Measurements from ENCODE around the gene CDC20. TPM values are rescaled to one million over a fixed set of nuclear protein-coding genes. Genes with fewer than 3 reads are reported as not detected.

CDC20 gene
- total RNA-seq, 1 experiment from 2014 or later: 349 TPM

DNA sequence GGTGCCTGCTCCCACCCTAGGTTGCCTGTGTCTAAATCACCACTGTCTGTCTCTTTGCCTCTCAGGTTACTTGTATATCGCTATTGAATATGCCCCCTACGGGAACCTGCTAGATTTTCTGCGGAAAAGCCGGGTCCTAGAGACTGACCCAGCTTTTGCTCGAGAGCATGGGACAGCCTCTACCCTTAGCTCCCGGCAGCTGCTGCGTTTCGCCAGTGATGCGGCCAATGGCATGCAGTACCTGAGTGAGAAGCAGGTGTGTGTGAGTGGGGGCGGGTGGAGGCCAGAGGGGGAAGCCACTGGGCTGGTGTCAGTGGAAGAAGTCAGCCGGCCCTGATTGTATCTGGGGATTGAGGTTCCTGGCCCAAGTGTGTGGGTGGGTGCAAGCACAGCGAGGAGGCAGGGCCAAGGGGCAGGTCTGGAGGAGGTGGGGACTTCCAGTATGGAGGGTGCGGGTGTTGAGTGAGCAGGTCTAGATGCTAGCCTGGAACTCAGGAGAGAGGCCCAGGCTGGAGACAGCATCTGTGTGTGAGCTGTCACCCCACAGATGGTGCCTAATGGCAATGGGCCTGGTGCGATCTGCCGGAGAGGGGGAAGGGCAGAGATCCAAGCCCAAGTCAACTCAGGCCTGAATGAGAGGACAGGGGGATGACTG lies 40.8 kb upstream of the CDC20 start:
- Histone ChIP-seq H3K4me1 (ENCODE audit: insufficient read depth, low read length) (no peaks in the 10 kb centered on the region), H3K9me3 (ENCODE audit: low read length) (no peaks in the 10 kb centered on the region), H2AFZ (ENCODE audit: low read length) (no peak overlapping the region), H3K4me2 (ENCODE audit: low read length) (no peak overlapping the region), H3K9me2 (replicated peaks; ENCODE audit: low read length) (no peaks in the 10 kb centered on the region), H3K27ac (ENCODE audit: low read length) (no peak overlapping the region), H4K20me1 (ENCODE audit: low read length) (no peaks in the 10 kb centered on the region), H3K36me3 (ENCODE audit: low read depth, low read length) (no peaks in the 10 kb centered on the region), H3K9ac (ENCODE audit: low read length) (no peak overlapping the region), H3K27me3 (ENCODE audit: low read length) (no peaks in the 10 kb centered on the region), H3F3A (ENCODE audit: low read length, unreplicated experiment) (no peaks in the 10 kb centered on the region), H3K4me3 (ENCODE audit: low read length) (no peak overlapping the region), H3K79me2 (ENCODE audit: low read length) (no peaks in the 10 kb centered on the region)
- ATAC-seq (no peak), DNase-seq (no peak)
- TF ChIP-seq EZH2 (IDR thresholded peaks at IDR 0.05; ENCODE audit: low read length, unreplicated experiment) (no peak), EZH2phosphoT487 (IDR thresholded peaks at IDR 0.05; ENCODE audit: borderline replicate concordance, low read length) (no peak)
- TF ChIP-seq, protein P1, sequence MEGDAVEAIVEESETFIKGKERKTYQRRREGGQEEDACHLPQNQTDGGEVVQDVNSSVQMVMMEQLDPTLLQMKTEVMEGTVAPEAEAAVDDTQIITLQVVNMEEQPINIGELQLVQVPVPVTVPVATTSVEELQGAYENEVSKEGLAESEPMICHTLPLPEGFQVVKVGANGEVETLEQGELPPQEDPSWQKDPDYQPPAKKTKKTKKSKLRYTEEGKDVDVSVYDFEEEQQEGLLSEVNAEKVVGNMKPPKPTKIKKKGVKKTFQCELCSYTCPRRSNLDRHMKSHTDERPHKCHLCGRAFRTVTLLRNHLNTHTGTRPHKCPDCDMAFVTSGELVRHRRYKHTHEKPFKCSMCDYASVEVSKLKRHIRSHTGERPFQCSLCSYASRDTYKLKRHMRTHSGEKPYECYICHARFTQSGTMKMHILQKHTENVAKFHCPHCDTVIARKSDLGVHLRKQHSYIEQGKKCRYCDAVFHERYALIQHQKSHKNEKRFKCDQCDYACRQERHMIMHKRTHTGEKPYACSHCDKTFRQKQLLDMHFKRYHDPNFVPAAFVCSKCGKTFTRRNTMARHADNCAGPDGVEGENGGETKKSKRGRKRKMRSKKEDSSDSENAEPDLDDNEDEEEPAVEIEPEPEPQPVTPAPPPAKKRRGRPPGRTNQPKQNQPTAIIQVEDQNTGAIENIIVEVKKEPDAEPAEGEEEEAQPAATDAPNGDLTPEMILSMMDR (conservative IDR thresholded peaks at IDR 0.05; ENCODE audit: low read depth, low read length): no peak
- BruUV-seq (replicated peaks): no TSS peak
- ChIA-PET CTCF (no interaction called here), POLR2A (ENCODE audit: unreplicated experiment) (interaction anchor here (0.7 kb wide), 1 partner anchor 47 kb away, joined by 4 read pairs; no protein-coding TSS in a partner anchor)
- intact Hi-C loops (cut with micrococcal nuclease): no loop called here

DNA sequence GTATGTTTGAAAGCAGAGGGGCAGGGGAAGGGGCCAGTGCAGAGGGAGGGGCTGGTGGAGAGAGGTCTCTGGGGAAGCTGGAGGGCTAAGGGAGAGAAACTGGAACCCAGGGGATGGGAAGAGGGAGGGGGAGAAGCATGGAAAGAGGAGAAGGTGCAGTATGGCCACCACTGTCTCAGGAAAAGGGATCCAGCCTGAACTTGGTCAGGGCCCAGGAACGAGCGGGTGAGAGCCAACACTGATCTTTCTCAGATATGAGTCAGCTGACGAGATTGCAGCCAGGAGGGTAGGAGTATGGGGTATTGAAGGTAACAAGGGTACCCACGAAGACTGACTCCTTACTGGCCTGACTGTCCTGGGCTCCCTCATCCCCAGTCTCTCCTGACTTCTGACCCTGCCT lies 40.0 kb upstream of the CDC20 start:
- H2AFZ ChIP-seq (ENCODE audit: low read length): no peak overlapping the region
- ChIA-PET POLR2A (ENCODE audit: unreplicated experiment) (no interaction called here), CTCF (no interaction called here)
- intact Hi-C loops (cut with micrococcal nuclease): no loop called here
- no peak for TF ChIP-seq EZH2 (IDR thresholded peaks at IDR 0.05; ENCODE audit: low read length, unreplicated experiment)
- no peak for TF ChIP-seq EZH2phosphoT487 (IDR thresholded peaks at IDR 0.05; ENCODE audit: borderline replicate concordance, low read length)
- TF ChIP-seq, protein P1 (conservative IDR thresholded peaks at IDR 0.05; ENCODE audit: low read depth, low read length): no peak
- DNase-seq (no peak), ATAC-seq (no peak; the same call in 1 of the 2 replicates)
- no peaks in the 10 kb centered on the region for H3K79me2 ChIP-seq (ENCODE audit: low read length)
- H3K4me1 ChIP-seq (ENCODE audit: insufficient read depth, low read length): no peaks in the 10 kb centered on the region
- no peaks in the 10 kb centered on the region for H4K20me1 ChIP-seq (ENCODE audit: low read length)
- no peaks in the 10 kb centered on the region for H3F3A ChIP-seq (ENCODE audit: low read length, unreplicated experiment)
- H3K4me2 ChIP-seq (ENCODE audit: low read length): no peak overlapping the region
- no peak overlapping the region for H3K9ac ChIP-seq (ENCODE audit: low read length)
- no peaks in the 10 kb centered on the region for H3K27me3 ChIP-seq (ENCODE audit: low read length)
- no peaks in the 10 kb centered on the region for H3K36me3 ChIP-seq (ENCODE audit: low read depth, low read length)
- no peak overlapping the region for H3K27ac ChIP-seq (ENCODE audit: low read length)
- no peaks in the 10 kb centered on the region for H3K9me3 ChIP-seq (ENCODE audit: low read length)
- H3K4me3 ChIP-seq (ENCODE audit: low read length): no peak overlapping the region
- BruUV-seq (replicated peaks): no TSS peak
- H3K9me2 ChIP-seq (replicated peaks; ENCODE audit: low read length): no peaks in the 10 kb centered on the region

DNA sequence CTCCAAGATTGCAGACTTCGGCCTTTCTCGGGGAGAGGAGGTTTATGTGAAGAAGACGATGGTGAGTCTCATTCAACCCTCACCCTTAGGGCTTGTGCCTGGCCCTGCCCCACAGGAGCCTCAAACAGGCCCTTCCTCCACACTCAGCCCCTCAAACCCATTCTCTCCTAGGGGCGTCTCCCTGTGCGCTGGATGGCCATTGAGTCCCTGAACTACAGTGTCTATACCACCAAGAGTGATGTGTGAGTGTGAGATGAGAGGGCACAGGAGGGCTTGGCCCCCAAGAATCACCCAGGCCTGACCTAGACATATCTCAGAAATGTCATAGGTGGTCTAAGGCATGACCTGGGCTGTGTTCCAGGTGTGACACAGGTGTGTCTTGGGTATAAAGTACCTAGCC lies 39.5 kb upstream of the CDC20 start:
- CTCF ChIA-PET: no interaction called here
- H3F3A ChIP-seq (ENCODE audit: low read length, unreplicated experiment): no peaks in the 10 kb centered on the region
- H3K4me1 ChIP-seq (ENCODE audit: insufficient read depth, low read length): no peaks in the 10 kb centered on the region
- intact Hi-C loops (cut with micrococcal nuclease): no loop called here
- DNase-seq: no peak
- H3K9ac ChIP-seq (ENCODE audit: low read length): no peak overlapping the region
- TF ChIP-seq, protein P1 (conservative IDR thresholded peaks at IDR 0.05; ENCODE audit: low read depth, low read length): no peak
- TF ChIP-seq EZH2 (IDR thresholded peaks at IDR 0.05; ENCODE audit: low read length, unreplicated experiment): no peak
- TF ChIP-seq EZH2phosphoT487 (IDR thresholded peaks at IDR 0.05; ENCODE audit: borderline replicate concordance, low read length): no peak
- H3K79me2 ChIP-seq (ENCODE audit: low read length): no peaks in the 10 kb centered on the region
- no peak for ATAC-seq
- H4K20me1 ChIP-seq (ENCODE audit: low read length): no peaks in the 10 kb centered on the region
- H3K4me3 ChIP-seq (ENCODE audit: low read length): no peak overlapping the region
- no peaks in the 10 kb centered on the region for H3K27me3 ChIP-seq (ENCODE audit: low read length)
- no TSS peak for BruUV-seq (replicated peaks)
- no peak overlapping the region for H3K4me2 ChIP-seq (ENCODE audit: low read length)
- no peaks in the 10 kb centered on the region for H3K9me3 ChIP-seq (ENCODE audit: low read length)
- POLR2A ChIA-PET (ENCODE audit: unreplicated experiment): no interaction called here
- H3K9me2 ChIP-seq (replicated peaks; ENCODE audit: low read length): no peaks in the 10 kb centered on the region
- no peak overlapping the region for H2AFZ ChIP-seq (ENCODE audit: low read length)
- H3K36me3 ChIP-seq (ENCODE audit: low read depth, low read length): no peaks in the 10 kb centered on the region
- no peak overlapping the region for H3K27ac ChIP-seq (ENCODE audit: low read length)
